ENCODE measurements around the gene RAPGEF2. TPM values are rescaled to one million over a fixed set of nuclear protein-coding genes. Genes with fewer than 3 reads are reported as not detected.

The RAPGEF2 gene
- total RNA-seq, 1 donor from 2014 or later, result 40.6 TPM

GRCh38 chr4:159400558-159401225 is 297.8 kb downstream of the RAPGEF2 start:
- no peak overlapping the region for H3K27ac Mint-ChIP-seq
- no peaks in the 10 kb centered on the region for H3K27me3 Mint-ChIP-seq

DNA sequence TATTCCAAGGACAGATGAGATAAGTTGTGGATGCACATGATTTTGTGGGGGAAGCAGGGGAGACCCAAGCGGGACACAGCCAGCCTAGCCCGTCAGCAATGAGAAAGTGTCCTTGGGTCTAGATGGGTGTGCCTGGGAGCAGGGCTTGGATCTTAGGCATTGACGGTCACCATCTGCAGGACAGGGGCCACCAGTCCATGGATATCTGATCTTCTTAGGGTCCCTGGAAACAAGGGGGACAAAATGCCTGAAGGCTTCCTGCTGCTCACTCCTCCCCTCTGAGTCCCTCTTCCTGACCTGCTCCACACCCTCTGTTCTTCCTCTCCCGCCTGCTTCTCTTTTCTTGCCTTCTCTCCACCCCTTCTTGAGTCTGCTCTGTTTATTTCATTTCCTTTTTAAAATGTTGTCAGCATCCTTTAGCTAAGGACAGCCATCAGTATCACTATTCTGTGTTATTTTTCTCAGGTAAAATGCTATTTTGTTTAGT is 298.4 kb downstream of the RAPGEF2 start:
- no peak overlapping the region for H3K4me3 Mint-ChIP-seq
- DNase-seq (ENCODE audit: extremely low spot score, unreplicated experiment), result no peak
- H3K36me3 Mint-ChIP-seq, result no peaks in the 10 kb centered on the region
- H3K27me3 Mint-ChIP-seq, result no peaks in the 10 kb centered on the region
- no peak overlapping the region for H3K27ac Mint-ChIP-seq
- H3K4me1 Mint-ChIP-seq (ENCODE audit: unreplicated experiment), result peaks cover 20% of the 10 kb centered on the region
- no peak for TF ChIP-seq CTCF (conservative IDR thresholded peaks at IDR 0.05)
- no peaks in the 10 kb centered on the region for H3K9me3 Mint-ChIP-seq

More at GRCh38 chr4:159400558-159401225, 297.8 kb downstream of the RAPGEF2 start:
- peaks cover 20% of the 10 kb centered on the region for H3K4me1 Mint-ChIP-seq (ENCODE audit: unreplicated experiment)
- H3K9me3 Mint-ChIP-seq, result no peaks in the 10 kb centered on the region
- no peak for DNase-seq (ENCODE audit: extremely low spot score, unreplicated experiment)
- TF ChIP-seq CTCF (conservative IDR thresholded peaks at IDR 0.05), result no peak
- H3K4me3 Mint-ChIP-seq, result no peak overlapping the region
- H3K36me3 Mint-ChIP-seq, result no peaks in the 10 kb centered on the region

- Mint-ChIP-seq H3K36me3 (no peaks in the 10 kb centered on the region), H3K4me1 (ENCODE audit: unreplicated experiment) (peaks cover 20% of the 10 kb centered on the region), H3K27ac (no peak overlapping the region), H3K27me3 (no peaks in the 10 kb centered on the region), H3K9me3 (no peaks in the 10 kb centered on the region), H3K4me3 (no peak overlapping the region)
- DNase-seq (ENCODE audit: extremely low spot score, unreplicated experiment), result no peak
- no peak for TF ChIP-seq CTCF (conservative IDR thresholded peaks at IDR 0.05)
These were observed 299.0 kb downstream of the RAPGEF2 start for GRCh38 chr4:159401791-159402380.

Small RNAs within 50 kb of the gene (microRNA-seq; reads per million reads assigned to microRNA genes)
- gene MIR3688-1, result not detected
- not detected for gene MIR3688-2

Data from type B pancreatic cell (in vitro differentiated cells).